Vagina (tissue), 2 donors: ENCODE results near the gene APLF. TPM values are rescaled to one million over a fixed set of nuclear protein-coding genes. Genes with fewer than 3 reads are reported as not detected.

Experiments used
- DNase-seq, 2 donors: peaks; one replicate each; pipeline ENCODE4 v3.0.0-alpha.2; 2017; ENCODE audit errors: extremely low spot score in 2 of 2
- H3K27ac ChIP-seq: fragments of 200-600 bp; sonication (generic); one replicate; pipeline ENCODE4 v1.5.1; 2019
- H3K27me3 ChIP-seq: fragments of 200-600 bp; sonication (generic); one replicate; pipeline ENCODE4 v1.5.1; 2019
- H3K36me3 ChIP-seq, 2 donors: fragments of 200-600 bp; sonication (generic); one replicate each; pipeline ENCODE4 v1.5.1; 2017 to 2019
- H3K4me1 ChIP-seq: fragments of 200-600 bp; sonication (generic); one replicate; pipeline ENCODE4 v1.5.1; 2019
- H3K4me3 ChIP-seq, 2 donors: fragments of 200-600 bp; sonication (generic); 1 replicate in 1 of 2; 2 replicates in 1 of 2; pipeline ENCODE4 v1.5.1; 2016 to 2019
- H3K9me3 ChIP-seq: fragments of 200-600 bp; sonication (generic); one replicate; pipeline ENCODE4 v1.5.1; 2019
- CTCF ChIP-seq, 3 experiments: fragments of 450-650 bp in 2 of 3; fragments of 200-600 bp in 1 of 3; sonication (generic) in 1 of 3; IDR thresholded peaks; one replicate each; pipeline ENCODE4 v1.5.1; 2017 to 2019; ENCODE audit warnings: antibody characterized with exemption in 3 of 3, mild to moderate bottlenecking in 2 of 3, moderate library complexity in 2 of 3
- POLR2A ChIP-seq, 2 donors: fragments of 450-650 bp; IDR thresholded peaks; one replicate each; pipeline ENCODE4 v1.6.1; 2017; ENCODE audit warnings: antibody characterized with exemption in 2 of 2, mild to moderate bottlenecking in 2 of 2, moderate library complexity in 2 of 2
- POLR2AphosphoS5 ChIP-seq, 2 donors: sonication (generic); formaldehyde crosslinking; IDR thresholded peaks; one replicate each; pipeline ENCODE4 v1.9.0; 2017; ENCODE audit warnings: antibody characterized with exemption in 2 of 2, mild to moderate bottlenecking in 2 of 2, low read depth in 1 of 2; ENCODE audit not compliant: insufficient read depth in 1 of 2
- intact Hi-C: fragments of 100-400 bp; cut with DNase I; formaldehyde crosslinking; loops from one replicate; pipeline ENCODE4 v1.15.1; 2023
- total RNA-seq: library from RNA; depleted of rRNA; stranded (reverse); fragments of >200 nt; gene quantifications from one replicate; pipeline ENCODE4 v1.2.3, GENCODE V29; 2016

The APLF gene
- total RNA-seq, 1 donor from 2014 or later, result 18.7 TPM

GRCh38 chr2:68452158-68452900, 15.1 kb upstream of the APLF start:
- intact Hi-C loops, result no loop called here

GRCh38 chr2:68453761-68454360, 13.5 kb upstream of the APLF start:
- intact Hi-C loops, result no loop called here
- H3K27ac ChIP-seq, result no peak overlapping the region
- DNase-seq, result no peak
- H3K4me1 ChIP-seq, result no peaks in the 10 kb centered on the region
- no peak overlapping the region for H3K4me3 ChIP-seq
- H3K36me3 ChIP-seq, result no peaks in the 10 kb centered on the region
- TF ChIP-seq POLR2A (IDR thresholded peaks at IDR 0.05), result no peak
- TF ChIP-seq POLR2AphosphoS5 (IDR thresholded peaks at IDR 0.05; ENCODE audit: insufficient read depth in 1 of 2, low read depth in 1 of 2), result no peak
- no peak for TF ChIP-seq CTCF (IDR thresholded peaks at IDR 0.05)
- no peaks in the 10 kb centered on the region for H3K27me3 ChIP-seq
- H3K9me3 ChIP-seq, result no peaks in the 10 kb centered on the region

More at GRCh38 chr2:68452158-68452900, 15.1 kb upstream of the APLF start:
- Histone ChIP-seq H3K27ac (no peak overlapping the region), H3K36me3 (no peaks in the 10 kb centered on the region), H3K4me3 (no peak overlapping the region), H3K9me3 (no peaks in the 10 kb centered on the region), H3K4me1 (no peaks in the 10 kb centered on the region), H3K27me3 (no peaks in the 10 kb centered on the region)
- TF ChIP-seq CTCF (IDR thresholded peaks at IDR 0.05) (no peak), POLR2A (IDR thresholded peaks at IDR 0.05) (no peak), POLR2AphosphoS5 (IDR thresholded peaks at IDR 0.05; ENCODE audit: insufficient read depth in 1 of 2, low read depth in 1 of 2) (no peak)
- no peak for DNase-seq

- DNase-seq, result no peak
- no peaks in the 10 kb centered on the region for H3K36me3 ChIP-seq
- no peaks in the 10 kb centered on the region for H3K9me3 ChIP-seq
- no peak overlapping the region for H3K4me3 ChIP-seq
- no peak for TF ChIP-seq CTCF (IDR thresholded peaks at IDR 0.05)
- TF ChIP-seq POLR2A (IDR thresholded peaks at IDR 0.05), result no peak
- TF ChIP-seq POLR2AphosphoS5 (IDR thresholded peaks at IDR 0.05; ENCODE audit: insufficient read depth in 1 of 2, low read depth in 1 of 2), result no peak
- no peaks in the 10 kb centered on the region for H3K27me3 ChIP-seq
- intact Hi-C loops, result no loop called here
- no peaks in the 10 kb centered on the region for H3K4me1 ChIP-seq
- H3K27ac ChIP-seq, result no peak overlapping the region
Observed at GRCh38 chr2:68454719-68455118, 12.7 kb upstream of the APLF start.

GRCh38 chr2:68456198-68456597, 11.2 kb upstream of the APLF start:
- H3K27me3 ChIP-seq, result no peaks in the 10 kb centered on the region
- intact Hi-C loops, result no loop called here
- H3K4me3 ChIP-seq, result no peak overlapping the region
- no peak overlapping the region for H3K27ac ChIP-seq
- TF ChIP-seq POLR2A (IDR thresholded peaks at IDR 0.05) (no peak), CTCF (IDR thresholded peaks at IDR 0.05) (no peak), POLR2AphosphoS5 (IDR thresholded peaks at IDR 0.05; ENCODE audit: insufficient read depth in 1 of 2, low read depth in 1 of 2) (no peak)
- H3K4me1 ChIP-seq, result no peaks in the 10 kb centered on the region
- DNase-seq, result no peak
- no peaks in the 10 kb centered on the region for H3K9me3 ChIP-seq
- H3K36me3 ChIP-seq, result no peaks in the 10 kb centered on the region

GRCh38 chr2:68458981-68459380, 8.4 kb upstream of the APLF start:
- H3K4me1 ChIP-seq, result no peaks in the 10 kb centered on the region
- H3K4me3 ChIP-seq, result no peak overlapping the region
- no peaks in the 10 kb centered on the region for H3K36me3 ChIP-seq
- no peaks in the 10 kb centered on the region for H3K9me3 ChIP-seq
- TF ChIP-seq POLR2AphosphoS5 (IDR thresholded peaks at IDR 0.05; ENCODE audit: insufficient read depth in 1 of 2, low read depth in 1 of 2), result no peak
- no peak for TF ChIP-seq CTCF (IDR thresholded peaks at IDR 0.05)
- TF ChIP-seq POLR2A (IDR thresholded peaks at IDR 0.05), result no peak
- no peak overlapping the region for H3K27ac ChIP-seq
- no peak for DNase-seq
- no peaks in the 10 kb centered on the region for H3K27me3 ChIP-seq
- intact Hi-C loops, result no loop called here
